GM13976 (cell line): ENCODE data around the gene ZDHHC14.

Experiments used
- DNase-seq: peaks from one replicate; pipeline ENCODE4 v3.0.0; 2012; ENCODE audit warnings: low spot score
- CTCF ChIP-seq: IDR thresholded peaks from 2 replicates; pipeline ENCODE4 v1.5.1; 2012; ENCODE audit warnings: borderline replicate concordance, mild to moderate bottlenecking; ENCODE audit not compliant: insufficient read depth; ENCODE audit errors: extremely low read depth, missing control alignments, control extremely low read depth
- in situ Hi-C: fragments of 300-500 bp; cut with MboI; formaldehyde crosslinking; loops from one replicate; pipeline ENCODE4 v1.12.0; 2022; ENCODE audit warnings: low sequenced_read_pairs, mixed read lengths, inconsistent platforms; ENCODE audit not compliant: unreplicated experiment

Gene ZDHHC14

GRCh38 chr6:157679605-157680580, 298.9 kb downstream of the ZDHHC14 start:
- TF ChIP-seq CTCF, result no peak
- no peak for DNase-seq
- in situ Hi-C loops, result no loop called here

GRCh38 chr6:157681041-157681650, 300.2 kb downstream of the ZDHHC14 start:
- in situ Hi-C loops, result no loop called here
- DNase-seq, result no peak
- TF ChIP-seq CTCF, result no peak

- no peak for DNase-seq
- TF ChIP-seq CTCF, result no peak
- in situ Hi-C loops, result no loop called here
These were observed 302.0 kb downstream of the ZDHHC14 start for GRCh38 chr6:157682856-157683481.

GRCh38 chr6:157683707-157684106, 302.7 kb downstream of the ZDHHC14 start:
- in situ Hi-C loops, result no loop called here
- no peak for DNase-seq
- no peak for TF ChIP-seq CTCF

GRCh38 chr6:157684620-157685299, 303.8 kb downstream of the ZDHHC14 start:
- DNase-seq, result no peak
- in situ Hi-C loops, result no loop called here
- TF ChIP-seq CTCF, result no peak

- in situ Hi-C loops, result no loop called here
- no peak for TF ChIP-seq CTCF
- no peak for DNase-seq
These were observed 304.7 kb downstream of the ZDHHC14 start for GRCh38 chr6:157685596-157686280.
